K562 (cell line): ENCODE results near the gene DEFB113.

Experiments
- CCAR2 ChIP-seq: fragments of 200-400 bp; formaldehyde crosslinking; IDR thresholded peaks from 2 replicates; pipeline ENCODE4 v1.6.1; 2017; ENCODE audit warnings: mild to moderate bottlenecking, low read depth, low read length
- CTCF ChIP-seq, 3 experiments: IDR thresholded peaks in 2 of 3; conservative IDR thresholded peaks in 1 of 3; 2 replicates each; pipeline ENCODE4 v1.5.1; 2011 to 2012; ENCODE audit warnings: low read length in 3 of 3, mild to moderate bottlenecking in 3 of 3, control low read depth in 2 of 3, improper control_type of control experiment in 1 of 3, inconsistent platforms in 1 of 3, low read depth in 1 of 3, mixed read lengths in 1 of 3, moderate library complexity in 1 of 3; ENCODE audit not compliant: insufficient read depth in 2 of 3
- HMGXB4 ChIP-seq: sonication (generic); formaldehyde crosslinking; IDR thresholded peaks from 2 replicates; pipeline ENCODE4 v1.8.1; 2023; ENCODE audit warnings: mild to moderate bottlenecking, missing genetic modification reagents
- REST ChIP-seq, 2 experiments: fragments of 450-650 bp; formaldehyde crosslinking in 1 of 2; IDR thresholded peaks; 2 replicates each; pipeline versions ENCODE4 v1.4.0 to v1.6.1; 2014 to 2020; ENCODE audit warnings: mild to moderate bottlenecking in 2 of 2, borderline replicate concordance in 1 of 2, low read depth in 1 of 2
- ZNF583 ChIP-seq: fragments of 250-450 bp; sonication (Bioruptor Pico); IDR thresholded peaks from 2 replicates; pipeline ENCODE4 v1.4.0; 2020

- TF ChIP-seq HMGXB4 (CRISPR knock-in tag) (no peak), CTCF (IDR thresholded peaks at IDR 0.05 in 2 of 3, conservative IDR thresholded peaks at IDR 0.05 in 1 of 3; ENCODE audit: insufficient read depth in 2 of 3, low read depth in 1 of 3, low read length in 3 of 3) (no peak), CCAR2 (no peak), REST (IDR thresholded peaks at IDR 0.05; ENCODE audit: borderline replicate concordance) (no peak), REST (CRISPR knock-in tag; IDR thresholded peaks at IDR 0.05; ENCODE audit: low read depth) (no peak), ZNF583 (no peak)
Measured at GRCh38 chr6:49980898-49981297, 11.5 kb upstream of the DEFB113 start.
